H9 (cell line): ENCODE results near the gene SLC47A2. TPM values are rescaled to one million over a fixed set of nuclear protein-coding genes. Genes with fewer than 3 reads are reported as not detected.

Source experiments
- DNase-seq: peaks from one replicate; pipeline ENCODE4 v3.0.0-alpha.2; 2017
- H2AFZ ChIP-seq: one replicate; pipeline ENCODE4 v1.6.1; 2013; ENCODE audit warnings: mild to moderate bottlenecking, low read length, control low read depth, moderate library complexity
- H2AK5ac ChIP-seq: 2 replicates; pipeline ENCODE4 v1.6.1; 2013; ENCODE audit warnings: low read length, control low read depth, mixed read lengths; ENCODE audit not compliant: insufficient read length
- H2BK120ac ChIP-seq: one replicate; pipeline ENCODE4 v1.6.1; 2013; ENCODE audit warnings: low read depth, mild to moderate bottlenecking, low read length, control low read depth, inconsistent platforms; ENCODE audit not compliant: poor library complexity, severe bottlenecking
- H2BK12ac ChIP-seq: 2 replicates; pipeline ENCODE4 v1.6.1; 2013; ENCODE audit warnings: low read length, control low read depth, mixed read lengths, low read depth; ENCODE audit not compliant: insufficient read length
- H2BK15ac ChIP-seq: 2 replicates; pipeline ENCODE4 v1.6.1; 2013; ENCODE audit warnings: low read depth, low read length, control low read depth
- H2BK20ac ChIP-seq: one replicate; pipeline ENCODE4 v1.6.1; 2013; ENCODE audit warnings: low read depth, mild to moderate bottlenecking, low read length, control low read depth, inconsistent platforms; ENCODE audit not compliant: poor library complexity, severe bottlenecking
- H2BK5ac ChIP-seq: 2 replicates; pipeline ENCODE4 v1.6.1; 2013; ENCODE audit warnings: low read length, control low read depth, mixed read lengths; ENCODE audit not compliant: insufficient read length
- H3K14ac ChIP-seq: 2 replicates; pipeline ENCODE4 v1.6.1; 2013; ENCODE audit warnings: low read length, control low read depth; ENCODE audit not compliant: insufficient read depth
- H3K18ac ChIP-seq: 2 replicates; pipeline ENCODE4 v1.6.1; 2013; ENCODE audit warnings: low read depth, mild to moderate bottlenecking, mixed read lengths, low read length, control low read depth; ENCODE audit not compliant: insufficient read length
- H3K23ac ChIP-seq: 2 replicates; pipeline ENCODE4 v1.6.1; 2013; ENCODE audit warnings: low read length, control low read depth, mixed read lengths, low read depth; ENCODE audit not compliant: insufficient read length
- H3K23me2 ChIP-seq: 2 replicates; pipeline ENCODE4 v1.6.1; 2013; ENCODE audit warnings: low read depth, mild to moderate bottlenecking, mixed read lengths, low read length, control low read depth; ENCODE audit not compliant: insufficient read length, poor library complexity, severe bottlenecking
- H3K27ac ChIP-seq: 2 replicates; pipeline ENCODE4 v1.5.1; 2013; ENCODE audit warnings: low read length, control low read depth, mixed read lengths, low read depth; ENCODE audit not compliant: insufficient read length
- H3K27me3 ChIP-seq: 2 replicates; pipeline ENCODE4 v1.6.1; 2013; ENCODE audit warnings: low read length, control low read depth, inconsistent platforms; ENCODE audit not compliant: insufficient read depth
- H3K4ac ChIP-seq: 2 replicates; pipeline ENCODE4 v1.6.1; 2013; ENCODE audit warnings: low read depth, mild to moderate bottlenecking, control low read depth, inconsistent platforms, low read length, moderate library complexity
- H3K4me1 ChIP-seq: 2 replicates; pipeline ENCODE4 v1.6.1; 2013; ENCODE audit warnings: low read length, control low read depth, inconsistent platforms; ENCODE audit not compliant: insufficient read depth
- H3K4me2 ChIP-seq: 2 replicates; pipeline ENCODE4 v1.6.1; 2013; ENCODE audit warnings: low read length, control low read depth, mixed read lengths; ENCODE audit not compliant: insufficient read length, insufficient read depth
- H3K56ac ChIP-seq: 2 replicates; pipeline ENCODE4 v1.6.1; 2013; ENCODE audit warnings: low read depth, mild to moderate bottlenecking, mixed read lengths, low read length, control low read depth; ENCODE audit not compliant: insufficient read length
- H3K79me1 ChIP-seq: 2 replicates; pipeline ENCODE4 v1.6.1; 2013; ENCODE audit warnings: low read depth, mild to moderate bottlenecking, moderate library complexity, low read length, control low read depth, inconsistent platforms; ENCODE audit not compliant: insufficient read depth, poor library complexity, severe bottlenecking
- H3K79me2 ChIP-seq: 2 replicates; pipeline ENCODE4 v1.6.1; 2013; ENCODE audit warnings: low read length, control low read depth, inconsistent platforms; ENCODE audit not compliant: insufficient read depth
- H3K9ac ChIP-seq: 2 replicates; pipeline ENCODE4 v1.6.1; 2013; ENCODE audit warnings: low read length, control low read depth, mixed read lengths; ENCODE audit not compliant: insufficient read length; ENCODE audit errors: extremely low read depth
- H3K9me3 ChIP-seq: one replicate; pipeline ENCODE4 v1.6.1; 2013; ENCODE audit warnings: low read depth, low read length, inconsistent platforms; ENCODE audit not compliant: control insufficient read depth
- H3T11ph ChIP-seq: one replicate; pipeline ENCODE4 v1.6.1; 2013; ENCODE audit warnings: mild to moderate bottlenecking, low read length, control low read depth, inconsistent platforms
- H4K20me1 ChIP-seq: one replicate; pipeline ENCODE4 v1.6.1; 2013; ENCODE audit not compliant: control insufficient read depth, insufficient read length, insufficient read depth
- H4K5ac ChIP-seq: 2 replicates; pipeline ENCODE4 v1.6.1; 2013; ENCODE audit warnings: low read depth, mild to moderate bottlenecking, mixed read lengths, low read length, control low read depth; ENCODE audit not compliant: insufficient read length
- H4K8ac ChIP-seq: replicated peaks from 2 replicates; pipeline ENCODE4 v1.6.1; 2013; ENCODE audit warnings: low read length, control low read depth, mixed read lengths, low read depth; ENCODE audit not compliant: insufficient read length
- H4K91ac ChIP-seq: 2 replicates; pipeline ENCODE4 v1.6.1; 2013; ENCODE audit warnings: low read depth, mild to moderate bottlenecking, moderate library complexity, mixed read lengths, low read length, control low read depth; ENCODE audit not compliant: insufficient read length
- H3K27ac Mint-ChIP-seq, 3 experiments: 2 replicates in 2 of 3; 3 replicates in 1 of 3; pipeline ENCODE4 v1.8.0; 2020 to 2021; ENCODE audit warnings: mixed read lengths in 3 of 3, mild to moderate bottlenecking in 1 of 3, moderate library complexity in 1 of 3
- H3K27me3 Mint-ChIP-seq: 2 replicates; pipeline ENCODE4 v1.8.0; 2021; ENCODE audit warnings: low read depth, mild to moderate bottlenecking, moderate library complexity, mixed read lengths
- H3K36me3 Mint-ChIP-seq, 3 experiments: 2 replicates in 2 of 3; 3 replicates in 1 of 3; pipeline ENCODE4 v1.8.0; 2020 to 2021; ENCODE audit warnings: low read depth in 3 of 3, mixed read lengths in 3 of 3; ENCODE audit not compliant: insufficient read depth in 1 of 3
- H3K4me1 Mint-ChIP-seq, 2 experiments: 2 replicates each; pipeline ENCODE4 v1.8.0; 2020; ENCODE audit warnings: mixed read lengths in 2 of 2
- H3K4me3 Mint-ChIP-seq, 2 experiments: 2 replicates in 1 of 2; 3 replicates in 1 of 2; pipeline ENCODE4 v1.8.0; 2020 to 2021; ENCODE audit warnings: mild to moderate bottlenecking in 2 of 2, mixed read lengths in 2 of 2, moderate library complexity in 1 of 2
- H3K9me3 Mint-ChIP-seq, 2 experiments: 2 replicates in 1 of 2; 3 replicates in 1 of 2; pipeline ENCODE4 v1.8.0; 2020; ENCODE audit warnings: mild to moderate bottlenecking in 2 of 2, mixed read lengths in 2 of 2, moderate library complexity in 1 of 2
- CTCF ChIP-seq: fragments of 200-600 bp; sonication (generic); conservative IDR thresholded peaks from 3 replicates; pipeline ENCODE4 v1.8.0; 2021; ENCODE audit warnings: antibody characterized with exemption, mild to moderate bottlenecking
- WGBS: extraction: QIAGEN DNeasy Blood & Tissue Kit; methylation state at CpG from one replicate; pipeline ENCODE4 v1.1.7; 2013; ENCODE audit warnings: missing lambda C conversion rate, low lambda C conversion rate, mixed read lengths; ENCODE audit not compliant: insufficient read length; ENCODE audit errors: extremely low coverage; 5-methylcytosine and 5-hydroxymethylcytosine counted together
- total RNA-seq: library from RNA; stranded (reverse); gene quantifications from 2 replicates; pipeline ENCODE4 v1.2.1, GENCODE V29; 2021

SLC47A2 gene
- total RNA-seq, 1 experiment from 2014 or later = not detected

- Histone ChIP-seq H3K4ac (no peak overlapping the region), H3K14ac (no peak overlapping the region; the same call in 1 of the 2 replicates), H2AFZ (no peak overlapping the region), H3K27me3 (no peaks in the 10 kb centered on the region), H3K9me3 (no peaks in the 10 kb centered on the region), H4K20me1 (no peaks in the 10 kb centered on the region), H2BK12ac (no peak overlapping the region), H2BK120ac (no peak overlapping the region), H3K56ac (no peak overlapping the region), H4K91ac (no peak overlapping the region), H3K18ac (no peak overlapping the region), H3K4me2 (no peak overlapping the region), H3K79me2 (no peaks in the 10 kb centered on the region), H3K23ac (no peak overlapping the region), H3T11ph (no peak overlapping the region), H4K5ac (no peak overlapping the region), H4K8ac (no peak overlapping the region), H3K79me1 (no peaks in the 10 kb centered on the region), H3K4me1 (no peaks in the 10 kb centered on the region), H2AK5ac (no peak overlapping the region), H2BK15ac (no peak overlapping the region), H3K27ac (no peak overlapping the region), H2BK20ac (no peak overlapping the region), H3K23me2 (no peaks in the 10 kb centered on the region), H2BK5ac (no peak overlapping the region), H3K9ac (no peak overlapping the region)
- Mint-ChIP-seq H3K4me1 (peaks cover 15 to 25% of the 10 kb centered on the region in 2 experiments), H3K4me3 (no peak overlapping the region), H3K27ac (peak overlapping the region in 2 of 3 experiments; percentile 6 to 47; a peak in 1 of 7 replicates), H3K27me3 (no peaks in the 10 kb centered on the region), H3K36me3 (no peaks in the 10 kb centered on the region), H3K9me3 (no peaks in the 10 kb centered on the region)
- WGBS = no CpG with 5 or more reads among the region's 10 CpGs
- DNase-seq = no peak
- TF ChIP-seq CTCF = no peak
These were observed 1.1 kb upstream of the SLC47A2 start for GRCh38 chr17:19717411-19717908.
